GM13976 (cell line): ENCODE measurements around the gene FASN.

Experiments
- DNase-seq: peaks from one replicate; pipeline ENCODE4 v3.0.0; 2012; ENCODE audit warnings: low spot score
- CTCF ChIP-seq: IDR thresholded peaks from 2 replicates; pipeline ENCODE4 v1.5.1; 2012; ENCODE audit warnings: borderline replicate concordance, mild to moderate bottlenecking; ENCODE audit not compliant: insufficient read depth; ENCODE audit errors: extremely low read depth, missing control alignments, control extremely low read depth
- in situ Hi-C: fragments of 300-500 bp; cut with MboI; formaldehyde crosslinking; loops from one replicate; pipeline ENCODE4 v1.12.0; 2022; ENCODE audit warnings: low sequenced_read_pairs, mixed read lengths, inconsistent platforms; ENCODE audit not compliant: unreplicated experiment

FASN gene

DNA sequence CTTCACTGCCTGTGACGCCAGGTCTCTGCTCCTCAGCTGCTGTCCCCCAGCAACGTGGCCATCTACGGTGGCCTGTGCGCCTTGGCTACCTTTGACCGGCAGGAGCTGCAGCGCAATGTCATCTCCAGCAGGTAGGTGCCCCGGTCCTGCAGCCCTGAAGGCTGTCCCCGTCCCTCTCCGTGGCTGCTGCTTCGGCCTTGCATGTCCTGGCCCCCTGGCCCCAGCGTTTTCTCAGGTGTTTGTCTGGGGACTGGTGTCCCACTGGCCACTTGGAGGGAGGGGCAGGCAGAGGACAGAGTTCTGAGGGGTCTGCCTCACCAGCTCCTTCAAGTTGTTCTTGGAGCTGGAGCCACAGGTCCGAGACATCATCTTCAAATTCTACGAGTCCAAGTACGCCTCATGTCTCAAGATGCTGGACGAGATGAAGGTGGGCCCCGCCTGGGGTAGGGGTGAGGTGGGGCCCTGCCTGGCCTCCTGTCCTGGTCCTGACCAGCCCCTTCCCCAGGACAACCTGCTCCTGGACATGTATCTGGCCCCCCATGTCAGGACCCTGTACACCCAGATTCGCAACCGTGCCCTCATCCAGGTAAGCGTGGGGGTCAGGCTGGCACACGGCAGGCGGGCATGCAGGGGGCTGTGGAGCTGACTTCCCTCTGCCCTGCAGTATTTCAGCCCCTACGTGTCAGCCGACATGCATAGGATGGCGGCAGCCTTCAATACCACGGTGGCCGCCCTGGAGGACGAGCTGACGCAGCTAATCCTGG, 41.9 kb downstream of the FASN start:
- no peak for DNase-seq
- no peak for TF ChIP-seq CTCF
- in situ Hi-C loops: no loop called here

GRCh38 chr17:82055023-82055964, 42.7 kb downstream of the FASN start:
- no peak for DNase-seq
- in situ Hi-C loops: no loop called here
- no peak for TF ChIP-seq CTCF

- in situ Hi-C loops: no loop called here
- no peak for TF ChIP-seq CTCF
- no peak for DNase-seq
These were observed 43.5 kb downstream of the FASN start for GRCh38 chr17:82054351-82055022.

DNA sequence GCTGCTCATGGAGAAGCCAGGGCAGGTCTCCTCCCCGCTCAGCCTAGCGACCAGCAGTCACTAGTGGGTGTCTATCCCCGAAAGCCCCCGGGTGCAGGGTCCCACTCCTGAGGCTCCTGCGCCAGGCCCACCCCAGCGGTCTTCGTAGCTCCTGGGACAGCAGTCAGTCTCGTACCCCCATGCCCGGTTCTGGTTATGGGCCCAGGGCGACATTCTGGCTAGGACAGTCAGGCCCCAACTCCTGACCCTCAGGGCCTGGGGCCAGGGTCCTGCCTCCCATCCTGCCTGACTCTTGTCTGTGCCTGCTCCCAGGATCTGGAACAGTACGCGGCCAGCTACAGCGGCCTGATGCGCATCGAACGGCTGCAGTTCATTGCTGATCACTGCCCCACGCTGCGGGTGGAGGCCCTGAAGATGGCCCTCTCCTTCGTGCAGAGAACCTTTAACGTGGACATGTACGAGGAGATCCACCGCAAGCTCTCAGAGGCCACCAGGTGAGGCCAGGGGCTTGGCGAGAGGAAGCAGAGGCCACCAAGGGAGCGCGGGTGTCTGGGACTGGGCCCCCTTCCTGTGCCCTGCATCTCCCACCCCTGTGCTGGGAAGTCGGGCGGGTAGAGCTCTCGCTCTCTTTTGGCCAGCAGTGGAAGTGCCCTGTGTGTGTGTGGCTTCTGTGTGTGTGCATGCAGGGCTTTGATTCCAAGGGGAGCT, 44.3 kb downstream of the FASN start:
- no peak for TF ChIP-seq CTCF
- no peak for DNase-seq
- in situ Hi-C loops: no loop called here

- no peak for DNase-seq
- in situ Hi-C loops: no loop called here
- no peak for TF ChIP-seq CTCF
These were observed 44.9 kb downstream of the FASN start for GRCh38 chr17:82053130-82053529.

GRCh38 chr17:82052638-82053059, 45.4 kb downstream of the FASN start:
- DNase-seq: no peak
- no peak for TF ChIP-seq CTCF
- in situ Hi-C loops: no loop called here
